ENCODE results near the gene ITK.

The ITK gene

GRCh38 chr5:157164521-157164920 lies 16.1 kb upstream of the ITK start:
- TF ChIP-seq EP300 (IDR thresholded peaks at IDR 0.05; ENCODE audit: borderline replicate concordance), result no peak

GRCh38 chr5:157165261-157165660 lies 15.4 kb upstream of the ITK start:
- TF ChIP-seq EP300 (IDR thresholded peaks at IDR 0.05; ENCODE audit: borderline replicate concordance), result no peak
- no peak for TF ChIP-seq CREB1 (IDR thresholded peaks at IDR 0.05; ENCODE audit: low read depth)
- TF ChIP-seq RAD21 (IDR thresholded peaks at IDR 0.05; ENCODE audit: low read depth), result no peak
- no peak for TF ChIP-seq NFIC (IDR thresholded peaks at IDR 0.05)
- no peak for TF ChIP-seq CEBPB (IDR thresholded peaks at IDR 0.05)
- no peak for TF ChIP-seq ZBTB7A (IDR thresholded peaks at IDR 0.05; ENCODE audit: low read depth)
- TF ChIP-seq MAX (IDR thresholded peaks at IDR 0.05), result no peak
- TF ChIP-seq YY1 (IDR thresholded peaks at IDR 0.05; ENCODE audit: low read depth), result no peak
- no peak for TF ChIP-seq TCF12 (IDR thresholded peaks at IDR 0.05; ENCODE audit: low read depth)
- no peak for TF ChIP-seq EGR1 (IDR thresholded peaks at IDR 0.05)
- TF ChIP-seq REST (IDR thresholded peaks at IDR 0.05; ENCODE audit: low read depth), result no peak
- no peak for TF ChIP-seq TEAD4 (IDR thresholded peaks at IDR 0.05)
- TF ChIP-seq TAF1 (IDR thresholded peaks at IDR 0.05; ENCODE audit: low read depth), result no peak
- TF ChIP-seq FOXM1 (IDR thresholded peaks at IDR 0.05; ENCODE audit: borderline replicate concordance, low read depth), result no peak
- no peak for TF ChIP-seq USF1 (IDR thresholded peaks at IDR 0.05)

- no peak for TF ChIP-seq EGR1 (IDR thresholded peaks at IDR 0.05)
- TF ChIP-seq FOXM1 (IDR thresholded peaks at IDR 0.05; ENCODE audit: borderline replicate concordance, low read depth), result no peak
- TF ChIP-seq MAX (IDR thresholded peaks at IDR 0.05), result no peak
- TF ChIP-seq RAD21 (IDR thresholded peaks at IDR 0.05; ENCODE audit: low read depth), result no peak
- no peak for TF ChIP-seq TAF1 (IDR thresholded peaks at IDR 0.05; ENCODE audit: low read depth)
- no peak for TF ChIP-seq TEAD4 (IDR thresholded peaks at IDR 0.05)
- TF ChIP-seq NFIC (IDR thresholded peaks at IDR 0.05), result no peak
- TF ChIP-seq REST (IDR thresholded peaks at IDR 0.05; ENCODE audit: low read depth), result no peak
- TF ChIP-seq YY1 (IDR thresholded peaks at IDR 0.05; ENCODE audit: low read depth), result no peak
- TF ChIP-seq CREB1 (IDR thresholded peaks at IDR 0.05; ENCODE audit: low read depth), result no peak
- TF ChIP-seq EP300 (IDR thresholded peaks at IDR 0.05; ENCODE audit: borderline replicate concordance), result no peak
- no peak for TF ChIP-seq USF1 (IDR thresholded peaks at IDR 0.05)
- no peak for TF ChIP-seq CEBPB (IDR thresholded peaks at IDR 0.05)
- TF ChIP-seq ZBTB7A (IDR thresholded peaks at IDR 0.05; ENCODE audit: low read depth), result no peak
- no peak for TF ChIP-seq TCF12 (IDR thresholded peaks at IDR 0.05; ENCODE audit: low read depth)
Observed at GRCh38 chr5:157165668-157166067, 15.0 kb upstream of the ITK start.

GRCh38 chr5:157166214-157167213 lies 14.1 kb upstream of the ITK start, which contains the start of gene GARIN3:
Gene GARIN3, minus strand, starts transcription at chr5:157166264. Its CDS starts 96 bp downstream, at chr5:157166168.
- TF ChIP-seq TCF12 (IDR thresholded peaks at IDR 0.05; ENCODE audit: low read depth) (no peak), RAD21 (IDR thresholded peaks at IDR 0.05; ENCODE audit: low read depth) (no peak), USF1 (IDR thresholded peaks at IDR 0.05) (no peak), ZBTB7A (IDR thresholded peaks at IDR 0.05; ENCODE audit: low read depth) (no peak), MAX (IDR thresholded peaks at IDR 0.05) (no peak), REST (IDR thresholded peaks at IDR 0.05; ENCODE audit: low read depth) (no peak), CEBPB (IDR thresholded peaks at IDR 0.05) (no peak)

All from Ishikawa (cell line).